Dedifferentiated amniotic fluid mesenchymal stem cell (primary cell): ENCODE results near the gene SPDYE6.
"Not testable (repeated sequence)": the region's sequence is repeated elsewhere in the genome, so short reads cannot be mapped to it uniquely, and the experiment has no call there.

Source experiments
- DNase-seq: peaks from one replicate; pipeline ENCODE4 v3.0.0-alpha.2; 2016; ENCODE audit errors: extremely low spot score

SPDYE6 gene, protein sequence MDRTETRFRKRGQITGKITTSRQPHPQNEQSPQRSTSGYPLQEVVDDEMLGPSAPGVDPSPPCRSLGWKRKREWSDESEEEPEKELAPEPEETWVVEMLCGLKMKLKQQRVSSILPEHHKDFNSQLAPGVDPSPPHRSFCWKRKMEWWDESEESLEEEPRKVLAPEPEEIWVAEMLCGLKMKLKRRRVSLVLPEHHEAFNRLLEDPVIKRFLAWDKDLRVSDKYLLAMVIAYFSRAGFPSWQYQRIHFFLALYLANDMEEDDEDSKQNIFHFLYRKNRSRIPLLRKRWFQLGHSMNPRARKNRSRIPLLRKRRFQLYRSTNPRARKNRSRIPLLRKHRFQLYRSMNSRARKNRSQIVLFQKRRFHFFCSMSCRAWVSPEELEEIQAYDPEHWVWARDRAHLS

DNA sequence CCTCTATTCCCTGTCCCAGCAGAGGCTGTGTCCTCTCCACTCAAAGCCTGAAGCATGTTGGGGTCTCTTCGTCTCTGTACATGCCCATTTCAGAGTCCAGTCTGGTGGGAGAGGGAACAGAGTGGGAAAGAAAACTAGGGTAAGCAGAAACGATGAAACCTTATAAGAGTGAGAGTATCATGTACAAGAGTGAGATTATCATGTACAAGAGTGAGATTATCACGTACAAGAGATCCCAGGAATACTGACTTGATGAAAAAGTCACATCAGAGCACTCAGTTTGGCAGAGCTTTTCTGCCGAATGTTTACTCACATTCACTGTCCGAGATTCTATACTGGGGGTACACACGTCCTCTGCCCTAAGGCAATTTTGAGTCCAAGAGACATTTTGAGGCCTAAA lies at the start of gene SPDYE6:
TSS of gene SPDYE6 (minus strand) at position 101 of the 400 bp plus-strand sequence. CDS start 421 bp downstream, outside the sequence.
- not testable (repeated sequence) for DNase-seq

DNA sequence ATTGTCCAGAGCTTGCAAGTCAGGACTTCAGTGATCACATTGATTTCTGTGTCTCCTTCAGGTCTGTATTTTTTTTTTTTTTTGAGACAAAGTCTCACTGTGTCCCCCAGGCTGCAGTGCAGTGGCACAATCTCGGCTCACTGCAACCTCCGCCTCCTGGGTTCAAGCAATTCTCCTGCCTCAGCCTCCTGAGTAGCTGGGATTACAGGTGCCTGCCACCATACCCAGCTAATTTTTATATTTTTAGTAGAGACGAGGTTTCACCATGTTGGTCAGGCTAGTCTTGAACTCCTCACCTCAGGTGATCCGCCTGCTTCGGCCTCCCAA lies 48.6 kb upstream of the SPDYE6 start:
- DNase-seq, result not testable (repeated sequence)

DNA sequence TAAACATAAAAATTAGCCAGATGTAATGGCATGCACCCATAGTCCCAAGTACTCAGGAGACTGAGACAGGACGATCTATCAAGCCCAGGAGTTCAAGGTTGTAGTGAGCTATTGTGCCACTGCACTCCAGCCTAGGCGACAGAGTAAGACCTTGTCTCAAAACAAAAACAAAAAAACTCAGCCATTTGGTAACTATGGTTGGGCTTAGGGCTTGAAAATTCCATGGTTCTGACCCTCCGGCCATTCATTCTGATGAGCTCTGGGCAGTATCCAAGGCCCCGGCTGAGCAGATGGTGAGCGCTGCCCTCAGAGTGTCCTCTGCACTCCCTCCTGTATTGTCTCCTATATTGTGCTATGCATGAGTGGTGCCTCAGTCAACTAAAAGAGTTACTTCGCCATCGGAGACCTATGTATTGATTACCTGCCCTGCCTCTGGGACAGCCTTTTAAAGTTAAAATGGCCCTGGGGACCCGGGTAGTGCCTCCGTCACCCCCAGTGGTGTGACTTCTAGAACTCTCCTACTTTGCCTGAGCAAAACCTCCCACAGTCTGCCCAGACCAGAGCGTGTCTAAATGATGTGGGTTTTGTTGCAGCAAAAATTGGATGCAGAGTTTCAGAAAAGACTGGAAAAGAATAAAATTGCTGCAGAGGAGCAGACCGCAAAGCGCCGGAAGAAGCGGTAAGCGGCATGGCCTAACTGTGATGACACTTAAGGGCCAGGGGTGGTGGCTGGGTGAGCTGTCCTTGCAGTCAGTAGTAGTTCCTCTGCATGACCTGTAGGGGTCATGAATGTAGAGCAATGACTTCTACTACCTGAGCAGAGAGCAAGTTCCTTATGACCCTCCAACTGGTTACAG lies 48.0 kb upstream of the SPDYE6 start:
- no peak for DNase-seq

DNA sequence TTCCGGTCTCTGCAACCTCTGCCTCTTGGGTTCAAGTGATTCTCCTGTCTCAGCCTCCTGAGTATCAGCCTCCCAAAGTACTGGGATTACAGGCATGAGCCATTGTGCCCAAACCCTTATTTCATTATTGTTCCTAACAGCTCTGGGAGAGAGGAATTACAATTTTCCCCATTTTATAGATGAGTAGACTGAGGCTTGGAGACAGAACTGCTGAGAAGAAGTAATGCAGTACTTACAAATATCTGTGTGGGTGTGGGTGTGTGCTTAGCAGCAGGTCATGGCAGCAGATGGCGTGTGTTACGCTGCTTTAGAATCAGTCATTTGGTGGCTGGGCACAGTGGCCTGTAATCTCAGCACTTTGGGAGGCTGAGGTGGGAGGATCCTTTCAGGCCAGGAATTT lies 47.3 kb upstream of the SPDYE6 start:
- DNase-seq, result no peak

DNA sequence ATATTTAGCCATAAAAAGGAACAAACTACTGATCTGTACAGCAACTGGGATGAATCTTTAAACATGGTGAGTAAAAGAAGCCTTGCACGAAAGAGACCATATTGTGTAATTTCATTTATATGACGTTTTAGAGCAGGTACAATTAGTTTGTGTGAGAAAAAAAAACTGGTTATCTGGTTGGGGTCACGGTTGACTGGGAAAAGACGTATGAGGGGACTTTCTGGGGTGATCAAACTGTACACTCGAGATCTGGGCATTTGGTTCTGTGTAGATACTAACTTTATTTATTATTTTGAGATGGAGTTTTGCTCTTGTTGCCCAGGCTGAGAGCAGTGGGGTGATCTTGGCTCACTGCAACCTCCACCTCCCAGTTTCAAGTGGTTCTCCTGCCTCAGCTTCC lies 44.1 kb upstream of the SPDYE6 start:
- DNase-seq, result no peak

DNA sequence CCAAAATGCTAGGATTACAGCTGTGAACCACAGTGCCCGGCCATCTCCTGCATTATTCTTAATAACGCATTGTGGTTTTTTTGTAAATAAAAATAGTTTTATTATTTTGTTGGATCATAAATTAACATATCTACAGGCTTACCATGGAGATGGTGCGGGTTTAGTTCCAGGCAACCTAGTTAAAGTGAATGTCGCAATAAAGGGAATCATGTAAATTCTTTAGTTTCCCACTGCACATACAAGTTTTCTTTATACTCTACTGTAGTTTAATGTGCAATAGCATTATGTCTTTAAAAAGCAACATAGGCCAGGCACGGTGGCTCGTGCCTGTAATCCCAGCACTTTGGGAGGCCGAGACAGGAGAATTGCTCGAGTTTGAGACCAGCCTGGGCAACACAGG lies 42.3 kb upstream of the SPDYE6 start:
- DNase-seq, result no peak

DNA sequence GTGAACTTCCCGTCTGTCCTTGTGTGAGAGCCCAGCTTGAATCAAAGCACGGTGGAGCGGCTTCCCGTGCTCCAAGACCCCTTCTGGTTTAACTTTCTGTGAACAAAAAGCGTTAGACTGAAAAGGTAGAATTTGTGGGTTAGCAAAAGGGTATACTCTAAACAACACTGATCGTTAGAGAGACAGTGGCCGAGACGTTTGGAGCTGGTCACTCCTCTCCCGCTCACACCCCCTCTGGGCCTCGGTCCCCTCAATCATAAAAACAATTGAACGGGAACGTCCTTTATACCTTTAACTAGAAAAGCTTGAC lies 40.4 kb upstream of the SPDYE6 start:
- no peak for DNase-seq

DNA sequence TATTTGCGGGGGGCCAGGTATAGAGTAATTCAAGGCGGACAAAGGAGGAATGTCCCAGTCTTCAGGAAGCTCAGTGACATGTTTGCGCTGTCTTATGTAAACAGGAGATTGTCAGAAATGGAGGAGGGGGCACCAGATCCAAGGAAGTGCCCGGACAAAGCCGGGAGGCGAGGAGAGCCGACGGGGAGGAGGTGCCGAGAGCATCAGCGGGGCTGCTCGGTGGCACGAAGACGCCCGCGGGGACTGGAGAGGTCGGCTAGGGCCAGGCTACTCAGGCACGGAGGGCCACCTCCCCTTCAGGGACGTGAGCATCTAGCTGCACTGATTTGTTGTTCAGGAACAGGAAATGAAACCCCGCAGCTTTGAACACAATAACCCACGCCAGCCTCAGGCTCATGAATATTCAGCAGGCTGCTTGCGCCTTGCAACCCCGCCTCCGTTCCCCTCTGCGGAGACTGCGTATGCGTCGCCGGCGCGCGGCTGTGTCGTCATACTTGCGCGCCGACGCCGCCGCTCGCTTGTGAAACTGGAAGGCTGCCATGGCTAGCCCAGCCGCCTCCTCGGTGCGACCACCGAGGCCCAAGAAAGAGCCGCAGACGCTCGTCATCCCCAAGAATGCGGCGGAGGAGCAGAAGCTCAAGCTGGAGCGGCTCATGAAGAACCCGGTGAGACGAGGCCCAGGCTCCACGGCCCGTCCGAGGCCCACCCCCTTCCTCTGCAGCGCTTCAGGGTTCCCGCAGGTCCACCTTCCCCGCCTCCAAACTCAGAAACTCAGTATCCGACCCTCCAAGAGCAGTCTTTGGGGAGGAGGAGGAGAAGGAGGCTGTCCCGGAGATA lies 39.8 kb upstream of the SPDYE6 start, which contains the start of gene PRKRIP1:
TSS of gene PRKRIP1 (plus strand) at position 491 of the 837 bp plus-strand sequence. CDS start at position 540, 49 bp downstream.
- DNase-seq, result peak; percentile 90

DNA sequence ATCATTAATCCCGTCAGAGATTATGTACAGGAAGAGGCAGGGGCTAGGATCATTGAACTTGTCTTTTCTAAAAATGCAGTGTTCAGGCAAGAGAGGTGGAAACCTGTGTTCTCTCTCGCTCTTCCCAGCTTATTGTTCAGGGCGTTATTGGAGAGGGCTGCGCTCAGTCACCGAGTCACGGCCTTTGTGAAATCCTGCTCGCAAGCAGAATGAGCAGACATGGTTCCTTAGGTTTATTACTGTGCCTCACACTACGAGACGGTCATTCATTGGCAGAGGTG lies 39.3 kb upstream of the SPDYE6 start:
- no peak for DNase-seq

DNA sequence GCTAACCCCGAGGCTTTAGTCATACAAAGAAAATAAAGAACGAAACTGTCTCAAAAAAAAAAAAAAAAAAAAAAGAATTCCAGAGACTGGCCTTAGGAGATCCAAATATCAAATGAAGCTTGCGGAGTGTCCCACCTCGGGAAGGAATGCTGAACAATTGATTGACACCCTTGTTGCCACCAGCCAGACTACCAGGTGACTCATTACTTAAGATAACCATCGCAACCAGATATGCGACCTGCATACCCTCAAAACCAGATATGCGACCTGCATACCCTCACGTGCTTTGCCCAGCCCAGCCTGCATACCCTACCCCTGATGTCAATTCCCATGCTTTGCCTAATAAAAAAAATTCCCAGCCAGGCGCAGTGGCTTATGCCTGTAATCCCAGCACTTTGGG lies 37.2 kb upstream of the SPDYE6 start:
- DNase-seq, result no peak

DNA sequence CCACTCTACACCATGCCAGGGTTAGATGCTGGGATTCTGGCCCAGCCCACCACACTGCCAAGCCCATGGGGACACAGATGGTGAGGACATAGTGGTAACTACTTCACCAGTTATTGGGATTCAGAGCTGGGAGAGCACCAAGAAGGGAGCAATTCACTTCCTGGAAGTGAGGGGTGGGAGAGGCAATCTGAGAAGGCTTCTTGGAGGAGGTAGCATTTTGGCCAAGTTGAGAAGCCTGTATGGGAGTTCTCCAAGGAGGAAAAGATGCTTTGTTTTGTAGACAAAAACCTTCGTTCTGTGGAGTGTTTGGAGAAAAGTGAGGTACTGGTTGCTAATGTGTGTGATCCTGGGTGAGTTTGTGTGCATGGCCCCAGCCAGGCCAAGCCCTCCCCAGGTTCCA lies 36.1 kb upstream of the SPDYE6 start:
- DNase-seq, result no peak

DNA sequence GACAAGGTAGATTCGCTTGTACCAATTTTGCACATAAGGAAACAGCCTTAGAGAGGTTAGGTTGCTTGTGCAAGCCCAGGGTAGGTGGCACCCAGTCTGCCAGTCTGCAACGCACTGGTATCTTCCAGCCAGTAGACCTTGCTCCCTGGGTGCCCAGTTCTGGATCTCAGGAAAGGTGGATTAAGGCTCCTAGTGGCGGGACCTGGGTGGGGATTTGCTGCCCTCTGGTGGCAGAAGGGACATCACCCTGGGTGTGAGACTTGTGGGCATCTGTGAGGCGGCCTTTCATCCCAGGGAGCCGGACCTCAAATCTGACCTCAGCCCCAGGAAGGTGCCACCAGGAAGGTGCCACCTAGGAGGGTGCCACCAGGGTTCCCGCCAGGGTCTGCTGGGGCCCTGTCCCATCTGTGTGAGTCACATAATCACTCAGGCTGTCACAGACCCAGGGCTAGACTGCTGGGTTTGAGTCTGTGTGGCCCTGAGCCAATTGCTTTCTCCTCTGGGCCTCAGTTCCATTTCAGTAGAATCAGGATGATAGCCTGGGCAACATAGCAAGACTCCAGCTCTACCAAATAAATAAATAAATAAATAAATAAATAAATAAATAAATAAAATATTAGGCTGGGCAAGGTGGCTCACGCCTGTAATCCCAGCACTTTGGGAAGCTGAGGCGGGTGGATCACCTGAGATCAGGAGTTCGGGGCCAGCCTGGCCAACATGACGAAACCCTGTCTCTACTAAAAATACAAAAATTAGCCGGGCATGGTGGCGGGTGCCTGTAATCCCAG lies 34.6 kb upstream of the SPDYE6 start:
- peak; percentile 64 for DNase-seq

DNA sequence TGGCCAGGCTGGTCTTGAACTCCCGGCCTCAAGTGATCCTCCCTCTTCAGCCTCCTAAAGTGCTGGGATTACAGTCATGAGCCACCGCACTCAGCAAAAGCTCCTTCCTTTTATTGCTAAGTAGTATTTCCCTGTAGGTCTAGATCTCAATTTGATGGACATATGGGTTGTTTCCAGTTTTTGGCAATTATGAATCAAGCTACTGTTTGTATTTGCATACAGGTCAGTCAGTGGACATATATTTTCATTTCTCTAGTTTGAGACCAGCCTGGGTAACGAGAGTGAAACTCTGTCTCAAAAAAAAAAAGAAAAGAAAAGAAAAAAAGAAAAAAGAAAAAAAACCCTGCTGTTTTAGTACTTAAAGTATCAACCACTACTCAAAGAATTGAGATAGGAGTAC lies 33.6 kb upstream of the SPDYE6 start:
- no peak for DNase-seq

DNA sequence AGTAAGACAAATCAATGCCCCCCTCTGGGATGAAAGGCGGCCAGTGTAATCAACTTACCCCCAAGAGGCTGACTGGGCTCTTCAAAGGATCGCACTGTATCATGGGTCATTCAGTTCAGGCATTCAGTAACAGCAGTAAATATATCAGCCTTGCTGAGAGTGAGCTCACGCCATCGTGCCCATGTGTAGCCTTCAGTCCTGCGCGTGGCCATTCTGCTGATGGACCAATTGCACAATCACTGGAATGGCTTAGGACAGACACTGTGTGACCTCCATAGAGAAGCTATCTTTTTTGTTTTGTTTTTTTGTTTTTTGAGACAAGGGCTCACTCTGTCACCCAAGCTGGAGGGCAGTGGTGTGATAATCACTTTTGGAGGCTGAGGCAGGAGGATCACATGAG lies 30.8 kb upstream of the SPDYE6 start:
- DNase-seq, result no peak

DNA sequence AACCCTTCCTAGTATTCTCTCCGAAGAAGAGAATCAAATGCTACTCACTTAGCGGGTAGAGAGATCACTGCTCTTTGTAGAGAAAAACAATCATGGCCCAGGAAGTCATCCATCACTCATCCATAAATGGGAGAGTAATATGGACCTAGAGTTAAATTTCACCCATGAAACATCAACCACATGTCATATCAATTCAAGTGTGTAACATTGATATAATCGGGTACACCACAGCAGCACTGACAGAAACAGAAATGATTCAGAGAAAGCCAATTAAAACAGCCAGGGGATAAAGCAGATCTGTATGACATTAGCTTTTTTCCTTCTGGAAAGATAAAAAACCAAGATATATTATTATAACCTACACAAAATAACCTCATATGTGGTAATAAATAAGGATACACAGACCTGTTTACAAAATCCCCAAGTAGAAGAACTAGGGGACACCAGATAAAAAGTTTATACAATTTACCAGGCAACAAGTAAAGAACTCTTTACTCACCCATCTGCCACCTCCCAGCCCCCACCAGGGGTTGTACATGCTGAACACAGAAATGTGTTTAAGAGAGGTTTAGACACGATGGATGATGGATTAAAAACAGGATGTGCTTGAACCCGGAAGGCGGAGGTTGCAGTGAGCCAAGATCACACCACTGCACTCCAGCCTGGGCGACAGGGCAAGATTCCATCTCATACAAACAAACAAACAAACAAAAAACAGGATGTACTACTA lies 25.6 kb upstream of the SPDYE6 start:
- DNase-seq, result not testable (repeated sequence)

DNA sequence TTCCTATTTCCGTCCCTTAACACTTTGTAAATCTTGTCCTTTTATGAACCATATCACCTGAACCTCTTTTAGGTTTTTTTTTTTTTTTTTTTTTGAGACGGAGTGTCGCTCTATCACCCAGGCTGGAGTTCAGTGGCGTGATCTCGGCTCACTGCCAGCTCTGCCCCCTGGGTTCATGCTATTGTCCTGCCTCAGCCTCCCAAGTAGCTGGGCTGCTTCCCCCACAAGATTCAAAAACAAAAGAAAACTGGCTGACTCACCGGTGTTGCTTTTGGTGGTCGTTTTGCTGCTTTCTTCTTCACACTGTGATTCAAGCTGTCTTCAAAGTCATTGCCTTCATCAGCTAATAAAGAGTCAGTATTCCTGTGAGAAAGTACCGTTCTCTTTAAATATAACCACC lies 24.6 kb upstream of the SPDYE6 start:
- not testable (repeated sequence) for DNase-seq

DNA sequence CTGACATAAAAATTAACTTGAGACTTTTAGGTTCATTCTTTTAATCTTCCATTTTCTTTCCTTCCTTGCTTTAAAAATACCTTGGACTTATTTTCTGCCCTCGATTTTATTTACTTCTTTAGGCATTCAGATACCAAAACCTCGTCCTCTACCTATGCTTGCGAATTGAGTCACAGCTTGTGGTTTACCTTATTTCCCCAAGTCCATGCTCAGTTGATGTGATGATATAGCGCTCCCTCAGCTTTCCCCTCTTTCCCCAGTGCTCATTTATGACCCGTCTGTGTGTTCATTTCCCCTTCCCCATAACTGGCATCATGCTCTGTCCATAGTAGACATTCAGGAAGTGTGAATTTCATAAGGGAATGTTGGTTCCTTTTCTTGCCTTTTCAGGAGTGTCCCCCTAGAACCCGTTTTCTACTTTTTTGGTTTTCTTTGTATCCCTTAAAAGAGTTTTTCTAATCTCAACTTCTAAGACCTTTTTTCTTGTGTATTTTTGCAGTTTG lies 20.8 kb upstream of the SPDYE6 start:
- DNase-seq, result no peak

DNA sequence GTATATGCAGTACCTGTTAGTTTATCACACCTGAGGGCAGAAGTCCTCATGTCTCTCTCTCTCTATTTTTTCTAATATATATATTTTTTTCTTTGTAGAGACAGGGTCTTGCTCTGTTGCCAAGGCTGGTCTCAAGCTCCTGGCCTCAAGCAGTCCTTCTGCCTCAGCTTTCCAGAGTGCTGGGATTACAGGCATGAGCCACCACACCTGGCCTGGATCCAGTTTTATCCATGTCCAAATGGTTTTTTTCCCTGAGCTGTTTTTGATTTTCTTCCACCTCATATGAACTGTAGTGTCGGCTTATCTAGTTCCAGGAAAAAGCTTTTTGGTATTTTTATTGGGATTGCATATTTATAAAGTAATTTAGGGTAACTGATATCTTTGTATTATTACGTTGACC lies 16.6 kb upstream of the SPDYE6 start:
- not testable (repeated sequence) for DNase-seq

DNA sequence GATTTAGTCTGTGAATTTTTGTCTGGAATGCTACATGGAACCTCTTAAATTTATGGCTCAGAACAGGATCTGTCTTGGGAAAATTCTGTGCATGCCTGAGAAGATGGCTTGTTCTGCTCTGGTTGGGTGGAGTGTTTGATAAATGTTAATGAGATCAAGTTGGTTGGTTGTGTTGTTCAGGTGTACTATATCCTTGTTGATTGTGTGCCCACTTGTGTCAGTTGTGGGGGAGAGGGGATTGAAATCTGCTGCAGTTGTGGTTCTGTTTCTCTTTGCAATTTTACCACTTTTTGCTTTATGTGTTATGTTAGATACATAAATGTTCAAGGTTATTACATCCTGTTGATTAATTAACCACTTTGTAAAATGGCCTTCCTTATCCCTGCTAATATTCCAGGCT lies 13.8 kb upstream of the SPDYE6 start:
- DNase-seq, result not testable (repeated sequence)

DNA sequence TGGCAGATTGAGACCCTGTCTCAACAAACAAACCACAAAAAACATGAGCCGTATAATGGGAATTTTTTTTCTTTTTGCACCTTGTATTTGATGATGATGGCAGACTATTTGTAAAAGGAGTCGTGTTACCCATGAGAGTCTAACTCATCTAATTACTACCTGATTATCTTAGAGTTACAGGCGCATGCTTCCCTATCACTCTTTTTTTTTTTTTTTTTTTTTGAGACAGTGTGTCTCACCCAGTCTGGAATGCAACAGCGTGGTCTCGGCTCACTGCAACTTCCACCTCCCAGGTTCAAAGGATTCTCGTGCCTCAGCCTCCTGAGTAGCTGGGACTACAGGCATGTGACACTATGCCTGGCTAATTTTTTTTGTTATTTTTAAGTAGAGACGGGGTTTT lies 9.1 kb upstream of the SPDYE6 start:
- DNase-seq, result not testable (repeated sequence)

DNA sequence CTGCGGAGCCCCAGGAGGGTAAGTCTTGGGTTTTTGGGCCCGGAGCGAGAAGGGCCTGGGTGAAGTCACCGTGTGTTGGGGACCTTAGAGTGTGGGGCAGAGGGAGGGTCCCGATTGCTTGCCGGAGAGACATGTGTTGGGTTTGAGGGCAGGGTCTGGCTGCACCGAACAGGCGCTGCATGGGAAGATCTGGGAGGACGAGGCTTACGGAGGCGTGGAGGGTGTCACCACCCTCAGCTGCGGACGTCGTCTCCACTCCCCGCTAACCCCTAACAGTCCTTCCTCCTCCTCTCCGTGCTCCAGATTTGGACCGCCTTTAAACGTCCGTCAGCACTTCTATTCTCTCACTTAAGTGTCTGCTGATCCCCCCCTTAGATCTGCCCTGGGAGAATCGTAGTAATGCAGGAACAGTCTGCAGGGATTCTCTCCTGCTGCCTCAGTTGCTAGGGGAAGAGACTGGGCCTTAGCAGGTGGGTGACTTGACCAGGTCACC lies 8.2 kb upstream of the SPDYE6 start:
- not testable (repeated sequence) for DNase-seq
